Endodermal cell (in vitro differentiated cells): ENCODE measurements around the gene CAB39. TPM values are rescaled to one million over a fixed set of nuclear protein-coding genes. Genes with fewer than 3 reads are reported as not detected.
A peak's percentile ranks its signal among the peaks of the same experiment; 100 is the strongest.

Experiments used
- DNase-seq: peaks from one replicate; pipeline ENCODE4 v3.0.0-alpha.2; 2017
- H3K27ac ChIP-seq: 2 replicates; pipeline ENCODE4 v1.5.1; 2013; ENCODE audit warnings: mild to moderate bottlenecking, low read depth, low read length, moderate library complexity
- H3K27me3 ChIP-seq: 2 replicates; pipeline ENCODE4 v1.6.1; 2013; ENCODE audit warnings: mild to moderate bottlenecking, low read length, moderate library complexity; ENCODE audit not compliant: insufficient read depth, control insufficient read depth, poor library complexity, severe bottlenecking
- H3K36me3 ChIP-seq: 2 replicates; pipeline ENCODE4 v1.7.0; 2013; ENCODE audit warnings: mild to moderate bottlenecking, low read length, moderate library complexity; ENCODE audit not compliant: control insufficient read depth, insufficient read depth
- H3K4me1 ChIP-seq: one replicate; pipeline ENCODE4 v1.7.0; 2013; ENCODE audit warnings: low read length; ENCODE audit not compliant: control insufficient read depth, insufficient read depth
- H3K4me3 ChIP-seq: 2 replicates; pipeline ENCODE4 v1.5.1; 2013; ENCODE audit warnings: mild to moderate bottlenecking, low read length, moderate library complexity
- H3K9ac ChIP-seq: 2 replicates; pipeline ENCODE4 v1.6.1; 2013; ENCODE audit warnings: mild to moderate bottlenecking, low read length, moderate library complexity; ENCODE audit not compliant: poor library complexity, severe bottlenecking; ENCODE audit errors: extremely low read depth
- H3K9me3 ChIP-seq: 2 replicates; pipeline ENCODE4 v1.6.1; 2013; ENCODE audit warnings: mild to moderate bottlenecking, low read length, moderate library complexity; ENCODE audit not compliant: control insufficient read depth
- H3K27ac Mint-ChIP-seq: 2 replicates; pipeline ENCODE4 v1.8.0; 2020; ENCODE audit warnings: mixed read lengths
- H3K27me3 Mint-ChIP-seq: 2 replicates; pipeline ENCODE4 v1.8.0; 2021; ENCODE audit warnings: mild to moderate bottlenecking, mixed read lengths; ENCODE audit not compliant: insufficient read depth
- H3K36me3 Mint-ChIP-seq: 2 replicates; pipeline ENCODE4 v1.8.0; 2020; ENCODE audit warnings: low read depth, mixed read lengths
- H3K4me1 Mint-ChIP-seq: 2 replicates; pipeline ENCODE4 v1.8.0; 2020; ENCODE audit warnings: mixed read lengths
- H3K4me3 Mint-ChIP-seq: 2 replicates; pipeline ENCODE4 v1.8.0; 2020; ENCODE audit warnings: mild to moderate bottlenecking, moderate library complexity, mixed read lengths
- H3K9me3 Mint-ChIP-seq: 2 replicates; pipeline ENCODE4 v1.8.0; 2020; ENCODE audit warnings: mild to moderate bottlenecking, mixed read lengths
- WGBS, 2 experiments: methylation state at CpG; one replicate each; pipeline versions ENCODE4 v1.1.5 to v1.1.7; 2013; ENCODE audit warnings: missing lambda C conversion rate in 2 of 2, mixed read lengths in 1 of 2; ENCODE audit not compliant: insufficient coverage in 1 of 2, insufficient read length in 1 of 2; 5-methylcytosine and 5-hydroxymethylcytosine counted together
- total RNA-seq, 2 donors: library from RNA; stranded (reverse); fragmentation: NEBNext Ultra II Directional in 1 of 2; extraction: Animal tissue kit (Norgen Biotek cat#: 25700) in 1 of 2; gene quantifications; 2 replicates in 1 of 2; 3 replicates in 1 of 2; pipeline ENCODE4 v1.2.1, GENCODE V29; 2021
- TF ChIP-seq, protein P1 (sequence below): fragments of 200-600 bp; sonication (generic); conservative IDR thresholded peaks from 2 replicates; pipeline ENCODE4 v1.5.0; 2021; ENCODE audit warnings: antibody characterized with exemption, mild to moderate bottlenecking

The CAB39 gene
- total RNA-seq, 2 donors from 2014 or later, result 41.4 to 48.4 TPM

DNA sequence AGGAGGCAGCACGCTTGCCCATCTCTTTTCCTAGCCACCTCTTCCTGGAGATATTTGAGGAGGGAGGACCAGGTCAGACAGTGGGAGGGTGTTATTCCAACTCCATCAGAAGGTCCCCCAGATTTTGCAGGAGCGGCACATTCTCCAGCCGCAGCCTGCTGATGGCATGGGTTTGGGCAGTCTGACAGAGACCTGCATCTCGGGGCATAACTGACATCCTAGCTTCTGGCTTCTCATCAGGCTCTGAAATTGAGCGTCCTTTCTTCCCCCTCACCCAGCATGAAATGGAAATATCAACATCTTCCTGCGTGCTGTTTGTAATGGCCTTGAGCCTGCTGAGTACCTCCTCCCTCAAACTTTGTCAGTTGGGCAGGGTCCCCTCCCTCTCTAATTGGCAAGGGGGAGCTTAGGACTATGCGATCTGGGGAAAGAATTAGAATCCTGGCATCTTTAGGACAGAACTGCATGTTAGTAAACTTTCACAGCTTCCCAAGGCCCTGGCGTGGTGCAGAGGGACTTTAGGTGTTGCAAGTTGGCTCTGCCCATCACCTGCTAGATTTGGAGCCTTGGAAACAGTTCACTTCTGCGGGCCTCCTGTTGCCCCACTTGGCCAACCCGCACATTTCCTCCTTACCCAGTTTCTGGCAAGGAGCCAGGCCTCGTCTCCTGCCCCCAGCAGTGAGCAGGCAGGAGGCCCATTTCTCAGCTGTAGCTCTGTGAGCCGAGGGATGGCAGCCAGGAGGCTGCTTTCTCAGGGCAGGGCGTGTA, 154.3 kb downstream of the CAB39 start:
- peak overlapping the region; percentile 49 for H3K27ac Mint-ChIP-seq
- WGBS, 2 experiments, result 59 to 64% methylated on average over 10 to 12 of the region's 13 CpGs
- peak overlapping the region; percentile 6 for H3K27ac ChIP-seq
- H3K9me3 Mint-ChIP-seq, result no peaks in the 10 kb centered on the region
- no peak overlapping the region for H3K9ac ChIP-seq
- peaks cover 11% of the 10 kb centered on the region for H3K27me3 Mint-ChIP-seq
- peak; percentile 67 for DNase-seq
- H3K4me1 ChIP-seq, result peaks cover 50% of the 10 kb centered on the region
- no peaks in the 10 kb centered on the region for H3K9me3 ChIP-seq
- TF ChIP-seq, protein P1, sequence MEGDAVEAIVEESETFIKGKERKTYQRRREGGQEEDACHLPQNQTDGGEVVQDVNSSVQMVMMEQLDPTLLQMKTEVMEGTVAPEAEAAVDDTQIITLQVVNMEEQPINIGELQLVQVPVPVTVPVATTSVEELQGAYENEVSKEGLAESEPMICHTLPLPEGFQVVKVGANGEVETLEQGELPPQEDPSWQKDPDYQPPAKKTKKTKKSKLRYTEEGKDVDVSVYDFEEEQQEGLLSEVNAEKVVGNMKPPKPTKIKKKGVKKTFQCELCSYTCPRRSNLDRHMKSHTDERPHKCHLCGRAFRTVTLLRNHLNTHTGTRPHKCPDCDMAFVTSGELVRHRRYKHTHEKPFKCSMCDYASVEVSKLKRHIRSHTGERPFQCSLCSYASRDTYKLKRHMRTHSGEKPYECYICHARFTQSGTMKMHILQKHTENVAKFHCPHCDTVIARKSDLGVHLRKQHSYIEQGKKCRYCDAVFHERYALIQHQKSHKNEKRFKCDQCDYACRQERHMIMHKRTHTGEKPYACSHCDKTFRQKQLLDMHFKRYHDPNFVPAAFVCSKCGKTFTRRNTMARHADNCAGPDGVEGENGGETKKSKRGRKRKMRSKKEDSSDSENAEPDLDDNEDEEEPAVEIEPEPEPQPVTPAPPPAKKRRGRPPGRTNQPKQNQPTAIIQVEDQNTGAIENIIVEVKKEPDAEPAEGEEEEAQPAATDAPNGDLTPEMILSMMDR, result no peak
- peak overlapping the region; percentile 71 for H3K4me3 Mint-ChIP-seq
- peak overlapping the region; percentile 88 for H3K4me3 ChIP-seq
- no peaks in the 10 kb centered on the region for H3K27me3 ChIP-seq
- no peaks in the 10 kb centered on the region for H3K36me3 Mint-ChIP-seq
- peaks cover 45% of the 10 kb centered on the region for H3K4me1 Mint-ChIP-seq
- no peaks in the 10 kb centered on the region for H3K36me3 ChIP-seq

GRCh38 chr2:230868161-230868946, 155.7 kb downstream of the CAB39 start:
- H3K4me1 ChIP-seq, result peaks cover 50% of the 10 kb centered on the region
- TF ChIP-seq, protein P1, result no peak
- H3K9ac ChIP-seq, result no peak overlapping the region
- H3K4me3 ChIP-seq, result peak overlapping the region; percentile 46
- DNase-seq, result peak; percentile 88
- H3K36me3 ChIP-seq, result peaks cover 7% of the 10 kb centered on the region
- peak overlapping the region; percentile 67 for H3K27ac ChIP-seq
- no peaks in the 10 kb centered on the region for H3K27me3 ChIP-seq
- Mint-ChIP-seq H3K4me1 (peaks cover 53% of the 10 kb centered on the region), H3K4me3 (peak overlapping the region; percentile 40), H3K9me3 (no peaks in the 10 kb centered on the region), H3K36me3 (peaks cover 3% of the 10 kb centered on the region), H3K27me3 (peaks cover 6% of the 10 kb centered on the region), H3K27ac (peak overlapping the region; percentile 84)
- no peaks in the 10 kb centered on the region for H3K9me3 ChIP-seq
- WGBS, 2 experiments, result 24 to 33% methylated on average over 10 to 15 of the region's 15 CpGs

DNA sequence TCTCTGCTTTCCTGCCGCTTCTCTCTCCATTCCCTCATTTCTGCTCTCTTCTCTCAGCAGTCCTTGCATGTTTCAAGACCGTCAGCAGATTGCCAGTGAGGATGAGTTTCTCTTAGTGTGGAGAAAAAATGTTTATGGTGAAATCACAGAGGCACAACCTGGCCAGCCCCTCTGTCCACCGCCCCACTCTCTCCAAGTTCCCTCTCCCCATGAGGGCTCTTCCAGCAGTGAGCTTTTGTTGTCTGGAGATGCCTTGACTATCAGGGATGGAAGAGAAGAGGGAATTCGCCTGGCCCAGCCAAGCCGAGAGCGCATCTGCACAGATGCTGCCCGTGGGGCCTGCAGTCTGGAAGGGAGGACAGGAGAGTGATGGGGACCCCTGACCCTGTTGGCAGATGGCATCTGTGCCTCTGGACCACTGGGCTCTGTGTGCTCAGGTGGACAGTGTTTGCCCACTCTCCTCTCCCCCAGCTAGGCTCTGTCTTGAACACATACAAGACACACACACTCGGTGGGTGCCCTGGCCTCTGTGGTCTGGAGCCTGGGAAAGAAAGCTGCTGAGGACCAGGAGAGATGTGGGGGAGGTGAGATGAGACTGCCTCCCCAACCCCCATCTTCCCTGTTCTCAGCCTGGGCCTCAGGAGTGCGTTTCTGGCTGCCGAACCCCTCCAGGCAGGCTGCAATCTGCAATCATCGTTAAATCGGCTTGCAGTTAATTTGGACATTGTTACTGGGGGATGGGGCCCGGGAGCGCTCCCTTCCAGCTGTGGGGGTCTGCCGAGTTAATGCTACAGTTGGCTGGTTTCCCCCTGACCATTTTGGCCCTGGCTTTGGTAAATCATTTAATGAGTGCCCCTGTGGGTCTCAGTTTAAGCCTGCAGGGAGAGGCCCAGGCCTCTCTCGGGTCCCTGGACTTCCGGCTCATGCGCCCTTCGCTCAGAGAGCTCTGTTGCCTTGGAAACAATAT, 156.6 kb downstream of the CAB39 start:
- peak; percentile 72 for DNase-seq
- H3K4me3 ChIP-seq, result peak overlapping the region; percentile 46
- H3K9me3 ChIP-seq, result no peaks in the 10 kb centered on the region
- no peak overlapping the region for H3K9ac ChIP-seq
- peak overlapping the region; percentile 67 for H3K27ac ChIP-seq
- H3K4me1 ChIP-seq, result peaks cover 50% of the 10 kb centered on the region
- no peaks in the 10 kb centered on the region for H3K27me3 ChIP-seq
- Mint-ChIP-seq H3K27me3 (no peaks in the 10 kb centered on the region), H3K4me3 (peak overlapping the region; percentile 40), H3K36me3 (peaks cover 5% of the 10 kb centered on the region), H3K9me3 (no peaks in the 10 kb centered on the region), H3K4me1 (peaks cover 53% of the 10 kb centered on the region), H3K27ac (peak overlapping the region; percentile 84)
- TF ChIP-seq, protein P1, result no peak
- 56 to 62% methylated on average over 9 to 19 of the region's 19 CpGs for whole genome bisulfite sequencing, 2 experiments
- H3K36me3 ChIP-seq, result peaks cover 14% of the 10 kb centered on the region
